PC-9 (cell line): ENCODE results near the gene DGKD. TPM values are rescaled to one million over a fixed set of nuclear protein-coding genes. Genes with fewer than 3 reads are reported as not detected.

Experiments used
- BruUV-seq: library from RNA; stranded (reverse); fragments of 400-500 nt; replicated peaks from 2 replicates; lab custom pipeline; 2021; lab: Mats Ljungman, UMichigan
- CTCF ChIA-PET: fragments of 300-600 bp; sonication (Branson Sonifier 250); formaldehyde crosslinking; loops from one replicate; lab custom pipeline; 2022; ENCODE audit warnings: antibody characterized with exemption; lab: Charles Lee
- POLR2A ChIA-PET: fragments of 300-600 bp; sonication (Branson Sonifier 250); formaldehyde crosslinking; loops from one replicate; lab custom pipeline; 2022; ENCODE audit warnings: antibody characterized with exemption; ENCODE audit not compliant: unreplicated experiment; lab: Charles Lee
- DNase-seq, 2 experiments: peaks; one replicate each; pipeline versions ENCODE4 v3.0.0 to v3.0.0-alpha.2; 2015 to 2022; ENCODE audit warnings: mixed read lengths in 1 of 2
- H2AFZ ChIP-seq: fragments of 200-600 bp; sonication (generic); 2 replicates; pipeline ENCODE4 v1.8.1; 2017; ENCODE audit warnings: antibody characterized with exemption
- H3F3A ChIP-seq: fragments of 200-600 bp; sonication (generic); 2 replicates; pipeline ENCODE4 v1.8.1; 2017; ENCODE audit warnings: antibody characterized with exemption, mild to moderate bottlenecking, low read depth; ENCODE audit not compliant: insufficient read depth
- H3K27ac ChIP-seq: fragments of 200-600 bp; sonication (generic); 2 replicates; pipeline ENCODE4 v1.6.1; 2016; ENCODE audit warnings: mixed run types
- H3K27me3 ChIP-seq: fragments of 200-600 bp; sonication (generic); 2 replicates; pipeline ENCODE4 v1.6.1; 2016; ENCODE audit warnings: low read depth, mixed run types; ENCODE audit not compliant: insufficient read depth
- H3K36me3 ChIP-seq: fragments of 200-600 bp; sonication (generic); 2 replicates; pipeline ENCODE4 v1.6.1; 2016; ENCODE audit warnings: low read depth, mixed run types
- H3K4me1 ChIP-seq: fragments of 200-600 bp; sonication (generic); replicated peaks from 2 replicates; pipeline ENCODE4 v1.6.1; 2016; ENCODE audit warnings: mixed run types; ENCODE audit not compliant: insufficient read depth
- H3K4me2 ChIP-seq: fragments of 200-600 bp; sonication (generic); 2 replicates; pipeline ENCODE4 v1.6.1; 2017; ENCODE audit warnings: mixed run types
- H3K4me3 ChIP-seq: fragments of 200-600 bp; sonication (generic); 2 replicates; pipeline ENCODE4 v1.6.1; 2016; ENCODE audit warnings: mixed run types
- H3K79me2 ChIP-seq: fragments of 200-600 bp; sonication (generic); 2 replicates; pipeline ENCODE4 v1.6.1; 2017; ENCODE audit warnings: low read depth, mixed run types
- H3K9me2 ChIP-seq: fragments of 200-600 bp; sonication (generic); 2 replicates; pipeline ENCODE4 v1.8.1; 2017; ENCODE audit warnings: mild to moderate bottlenecking; ENCODE audit not compliant: insufficient read depth
- H3K9me3 ChIP-seq: fragments of 200-600 bp; sonication (generic); 2 replicates; pipeline ENCODE4 v1.8.1; 2016; ENCODE audit warnings: low read depth; ENCODE audit not compliant: insufficient read depth
- H4K20me1 ChIP-seq: fragments of 200-600 bp; sonication (generic); 2 replicates; pipeline ENCODE4 v1.8.1; 2017; ENCODE audit not compliant: insufficient read depth
- EZH2 ChIP-seq: fragments of 200-600 bp; sonication (generic); IDR thresholded peaks from 2 replicates; pipeline ENCODE4 v1.8.0; 2017; ENCODE audit warnings: antibody characterized with exemption, low read depth
- intact Hi-C: fragments of 100-400 bp; cut with micrococcal nuclease; formaldehyde crosslinking; loops from one replicate; pipeline ENCODE4 v1.10.0; 2022; ENCODE audit not compliant: unreplicated experiment
- total RNA-seq: library from RNA; stranded (reverse); gene quantifications from 2 replicates; pipeline ENCODE4 v1.2.3, GENCODE V29; 2021
- TF ChIP-seq, protein P1 (sequence below): fragments of 200-600 bp; sonication (generic); conservative IDR thresholded peaks from 2 replicates; pipeline ENCODE4 v1.6.1; 2017; ENCODE audit warnings: mixed run types, antibody characterized with exemption, mild to moderate bottlenecking, moderate library complexity

The DGKD gene
- total RNA-seq, 1 experiment from 2014 or later = 59.5 TPM

GRCh38 chr2:233350708-233351107, 3.6 kb upstream of the DGKD start:
- H3K4me2 ChIP-seq = peak overlapping the region; percentile 63
- no peaks in the 10 kb centered on the region for H3K27me3 ChIP-seq
- H4K20me1 ChIP-seq = no peaks in the 10 kb centered on the region
- CTCF ChIA-PET = interaction anchor here (0.6 kb wide), 1 partner anchor 71 kb away, joined by 4 read pairs; no protein-coding TSS in a partner anchor
- H2AFZ ChIP-seq = no peak overlapping the region
- no peaks in the 10 kb centered on the region for H3K36me3 ChIP-seq
- POLR2A ChIA-PET = interaction anchor here (0.5 kb wide), 1 partner anchor 398 kb away, joined by 7 read pairs; no protein-coding TSS in a partner anchor
- peaks cover 54% of the 10 kb centered on the region for H3K4me1 ChIP-seq
- H3F3A ChIP-seq = peaks cover 24% of the 10 kb centered on the region
- no peaks in the 10 kb centered on the region for H3K9me2 ChIP-seq
- no peak overlapping the region for H3K4me3 ChIP-seq
- TF ChIP-seq EZH2 = no peak
- TF ChIP-seq, protein P1, sequence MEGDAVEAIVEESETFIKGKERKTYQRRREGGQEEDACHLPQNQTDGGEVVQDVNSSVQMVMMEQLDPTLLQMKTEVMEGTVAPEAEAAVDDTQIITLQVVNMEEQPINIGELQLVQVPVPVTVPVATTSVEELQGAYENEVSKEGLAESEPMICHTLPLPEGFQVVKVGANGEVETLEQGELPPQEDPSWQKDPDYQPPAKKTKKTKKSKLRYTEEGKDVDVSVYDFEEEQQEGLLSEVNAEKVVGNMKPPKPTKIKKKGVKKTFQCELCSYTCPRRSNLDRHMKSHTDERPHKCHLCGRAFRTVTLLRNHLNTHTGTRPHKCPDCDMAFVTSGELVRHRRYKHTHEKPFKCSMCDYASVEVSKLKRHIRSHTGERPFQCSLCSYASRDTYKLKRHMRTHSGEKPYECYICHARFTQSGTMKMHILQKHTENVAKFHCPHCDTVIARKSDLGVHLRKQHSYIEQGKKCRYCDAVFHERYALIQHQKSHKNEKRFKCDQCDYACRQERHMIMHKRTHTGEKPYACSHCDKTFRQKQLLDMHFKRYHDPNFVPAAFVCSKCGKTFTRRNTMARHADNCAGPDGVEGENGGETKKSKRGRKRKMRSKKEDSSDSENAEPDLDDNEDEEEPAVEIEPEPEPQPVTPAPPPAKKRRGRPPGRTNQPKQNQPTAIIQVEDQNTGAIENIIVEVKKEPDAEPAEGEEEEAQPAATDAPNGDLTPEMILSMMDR = peak; percentile 16; the same call in 1 of the 2 replicates
- intact Hi-C loops = loop anchor here (5.0 to 10.0 kb wide), 8 partner anchors 53 to 743 kb away; partner anchors contain the start of genes ATG16L1 and UGT1A6
- BruUV-seq = no TSS peak
- peak; percentile 87 to 99 for DNase-seq
- no peaks in the 10 kb centered on the region for H3K9me3 ChIP-seq
- peak overlapping the region; percentile 62 for H3K27ac ChIP-seq
- H3K79me2 ChIP-seq = peaks cover 9% of the 10 kb centered on the region

DNA sequence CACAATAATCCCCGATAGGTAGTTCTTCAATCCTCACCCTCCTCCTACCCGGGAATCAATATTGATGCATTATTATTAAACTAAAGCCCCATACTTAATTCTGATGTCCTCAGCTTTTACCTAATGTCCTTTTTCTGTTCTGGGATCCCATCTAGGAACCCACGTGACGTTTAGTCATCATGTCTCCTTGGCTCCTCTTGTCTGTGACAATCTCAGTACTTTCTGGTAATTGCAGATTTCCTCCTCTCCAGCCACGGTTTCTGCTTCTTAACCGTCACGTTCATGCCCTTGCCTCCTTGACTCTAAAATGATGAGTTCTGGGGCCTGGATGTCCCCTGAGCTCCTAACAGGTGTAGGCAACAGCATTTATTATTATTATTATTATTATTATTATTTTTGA, 2.9 kb upstream of the DGKD start:
- ChIA-PET POLR2A (interaction anchor here (0.5 to 0.6 kb wide), 3 partner anchors 62 to 398 kb away, joined by 5 to 7 read pairs (median 6); no protein-coding TSS in a partner anchor), CTCF (interaction anchor here (0.6 kb wide), 1 partner anchor 71 kb away, joined by 4 read pairs; no protein-coding TSS in a partner anchor)
- no peak overlapping the region for H2AFZ ChIP-seq
- H3K4me3 ChIP-seq = no peak overlapping the region
- intact Hi-C loops = loop anchor here (5.0 to 10.0 kb wide), 8 partner anchors 54 to 744 kb away; partner anchors contain the start of genes ATG16L1 and UGT1A6
- H3K9me3 ChIP-seq = no peaks in the 10 kb centered on the region
- H3K27ac ChIP-seq = peak overlapping the region; percentile 62
- H4K20me1 ChIP-seq = no peaks in the 10 kb centered on the region
- peak overlapping the region; percentile 63 for H3K4me2 ChIP-seq
- peaks cover 31% of the 10 kb centered on the region for H3F3A ChIP-seq
- no peak for DNase-seq
- peaks cover 61% of the 10 kb centered on the region for H3K4me1 ChIP-seq
- no peaks in the 10 kb centered on the region for H3K9me2 ChIP-seq
- TF ChIP-seq, protein P1 = no peak
- no peak for TF ChIP-seq EZH2
- peaks cover 16% of the 10 kb centered on the region for H3K79me2 ChIP-seq
- no peaks in the 10 kb centered on the region for H3K36me3 ChIP-seq
- BruUV-seq = no TSS peak
- no peaks in the 10 kb centered on the region for H3K27me3 ChIP-seq

DNA sequence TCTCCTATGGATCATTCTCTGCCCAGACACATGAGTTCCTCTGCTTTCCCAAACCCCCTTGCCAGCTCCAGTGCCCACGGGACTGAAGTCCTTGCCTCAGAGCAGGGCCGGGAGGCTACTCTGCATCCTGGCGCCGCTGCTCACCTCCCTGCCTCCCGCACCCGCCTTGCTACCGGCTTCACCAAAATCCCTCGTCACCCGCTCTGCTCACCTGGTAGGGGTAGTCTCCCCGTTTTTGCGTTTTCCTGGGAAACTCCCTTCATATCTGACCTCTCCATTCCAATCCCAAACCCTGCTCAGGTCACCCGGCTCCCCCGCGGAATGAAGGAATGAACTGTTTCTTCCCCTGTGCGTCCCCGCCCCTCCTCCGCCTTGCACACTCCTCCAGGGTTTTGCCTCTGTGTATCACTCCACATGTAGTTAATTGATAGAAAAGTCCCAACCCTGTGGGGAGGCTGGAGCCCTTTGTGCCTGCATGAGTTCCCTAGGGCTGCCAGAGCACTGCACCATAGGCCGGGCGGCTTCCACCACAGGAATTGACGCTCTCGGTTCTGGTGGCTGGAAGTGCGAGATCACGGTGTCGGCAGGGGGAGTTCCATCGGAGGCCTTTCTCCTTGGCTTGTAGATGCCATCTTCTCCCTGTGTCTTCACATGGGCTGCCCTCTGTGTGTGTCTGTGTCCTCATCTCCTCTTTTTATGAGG, 2.0 kb upstream of the DGKD start:
- TF ChIP-seq, protein P1 = no peak
- no peak for TF ChIP-seq EZH2
- no peaks in the 10 kb centered on the region for H3K36me3 ChIP-seq
- H3K27me3 ChIP-seq = no peaks in the 10 kb centered on the region
- peaks cover 25% of the 10 kb centered on the region for H3K79me2 ChIP-seq
- no peak overlapping the region for H3K27ac ChIP-seq
- H3K4me2 ChIP-seq = 0 out of 2 replicates have a peak overlapping the region, but pooled peaks have one; percentile 98
- no peaks in the 10 kb centered on the region for H4K20me1 ChIP-seq
- no peak for DNase-seq
- ChIA-PET CTCF (no interaction called here), POLR2A (no interaction called here)
- no TSS peak for BruUV-seq
- intact Hi-C loops = loop anchor here (5.0 to 10.0 kb wide), 8 partner anchors 55 to 745 kb away; partner anchors contain the start of genes ATG16L1 and UGT1A6
- no peaks in the 10 kb centered on the region for H3K9me2 ChIP-seq
- no peaks in the 10 kb centered on the region for H3K9me3 ChIP-seq
- H3K4me3 ChIP-seq = no peak overlapping the region
- peaks cover 37% of the 10 kb centered on the region for H3F3A ChIP-seq
- H3K4me1 ChIP-seq = peaks cover 70% of the 10 kb centered on the region
- no peak overlapping the region for H2AFZ ChIP-seq
